ENCODE measurements around the gene HIPK4.

Gene HIPK4

GRCh38 chr19:40367577-40368434 lies 22.2 kb downstream of the HIPK4 start:
- no peak for DNase-seq (ENCODE audit: extremely low read depth in 1 of 2, low read depth in 1 of 2)

- DNase-seq (ENCODE audit: extremely low read depth in 1 of 2, low read depth in 1 of 2), result no peak
Measured at GRCh38 chr19:40366697-40367561, 23.1 kb downstream of the HIPK4 start.

GRCh38 chr19:40365613-40366401 lies 24.2 kb downstream of the HIPK4 start:
- DNase-seq (ENCODE audit: extremely low read depth in 1 of 2, low read depth in 1 of 2), result peak; percentile 14 to 31

- no peak for DNase-seq (ENCODE audit: extremely low read depth in 1 of 2, low read depth in 1 of 2)
Measured at GRCh38 chr19:40365010-40365409, 25.0 kb downstream of the HIPK4 start.

- DNase-seq (ENCODE audit: extremely low read depth in 1 of 2, low read depth in 1 of 2), result no peak
Measured at GRCh38 chr19:40363069-40363468, 26.9 kb downstream of the HIPK4 start.

GRCh38 chr19:40362160-40362559 lies 27.8 kb downstream of the HIPK4 start:
- no peak for DNase-seq (ENCODE audit: extremely low read depth in 1 of 2, low read depth in 1 of 2)

- no peak for DNase-seq (ENCODE audit: extremely low read depth in 1 of 2, low read depth in 1 of 2)
Measured at GRCh38 chr19:40360708-40361241, 29.2 kb downstream of the HIPK4 start.

GRCh38 chr19:40360020-40360707 lies 29.8 kb downstream of the HIPK4 start:
- no peak for DNase-seq (ENCODE audit: extremely low read depth in 1 of 2, low read depth in 1 of 2)

- no peak for DNase-seq (ENCODE audit: extremely low read depth in 1 of 2, low read depth in 1 of 2)
Measured at GRCh38 chr19:40358773-40359172, 31.2 kb downstream of the HIPK4 start.

- DNase-seq (ENCODE audit: extremely low read depth in 1 of 2, low read depth in 1 of 2), result no peak
Measured at GRCh38 chr19:40357640-40358039, 32.3 kb downstream of the HIPK4 start.

- no peak for DNase-seq (ENCODE audit: extremely low read depth in 1 of 2, low read depth in 1 of 2)
Measured at GRCh38 chr19:40356681-40357595, 33.0 kb downstream of the HIPK4 start.

GRCh38 chr19:40355975-40356680 lies 33.9 kb downstream of the HIPK4 start:
- no peak for DNase-seq (ENCODE audit: extremely low read depth in 1 of 2, low read depth in 1 of 2)

GRCh38 chr19:40348961-40349507 lies 40.9 kb downstream of the HIPK4 start:
- DNase-seq (ENCODE audit: extremely low read depth in 1 of 2, low read depth in 1 of 2), result no peak

GRCh38 chr19:40348125-40348913 lies 41.7 kb downstream of the HIPK4 start, which contains the start of the genes C19orf47 and PLD3:
Gene C19orf47 (minus strand): TSS chr19:40348397. CDS start chr19:40341857, 6,540 bp downstream.
Gene PLD3 (plus strand): TSS chr19:40348695. CDS start chr19:40366484, 17,789 bp downstream.
- DNase-seq (ENCODE audit: extremely low read depth in 1 of 2, low read depth in 1 of 2), result peak; percentile 99

GRCh38 chr19:40344422-40344821 lies 45.6 kb downstream of the HIPK4 start:
- DNase-seq (ENCODE audit: extremely low read depth in 1 of 2, low read depth in 1 of 2), result no peak

- DNase-seq (ENCODE audit: extremely low read depth in 1 of 2, low read depth in 1 of 2), result no peak
Measured at GRCh38 chr19:40342644-40343311, 47.2 kb downstream of the HIPK4 start.

Measured in stimulated activated CD8-positive, alpha-beta memory T cell treated with anti-CD3 and anti-CD28 coated beads, Interleukin-7, amount 100 ng/mL, for 48 hours (primary cell).